ENCODE results near the gene TMEM135. TPM values are rescaled to one million over a fixed set of nuclear protein-coding genes. Genes with fewer than 3 reads are reported as not detected.

Gene TMEM135
- total RNA-seq, 2 experiments from 2014 or later: 21.8 to 24.8 TPM

DNA sequence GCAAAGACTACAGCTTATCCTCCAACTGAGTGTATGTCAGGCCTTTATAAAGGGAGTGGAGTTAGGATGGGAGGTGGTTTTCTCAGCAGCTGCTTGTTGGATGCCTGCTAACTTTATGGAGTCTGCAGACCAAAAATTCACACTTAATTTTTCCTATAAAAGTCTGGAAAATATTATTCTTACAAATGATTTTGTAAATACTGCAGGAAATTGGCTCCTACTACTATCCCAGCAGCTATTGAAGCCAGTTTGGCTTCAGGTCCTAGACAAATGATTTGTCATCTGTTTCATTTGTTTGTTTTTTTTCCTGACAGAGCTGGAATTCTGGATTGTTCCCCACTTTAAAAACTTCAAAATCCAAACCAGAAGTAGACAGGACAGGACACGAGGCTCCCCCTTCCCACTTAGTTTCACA is 292.5 kb downstream of the TMEM135 start:
- DNase-seq: no peak
- H3K27me3 Mint-ChIP-seq (ENCODE audit: low read depth): no peaks in the 10 kb centered on the region
- H3K4me1 Mint-ChIP-seq (ENCODE audit: low read depth): no peaks in the 10 kb centered on the region
- CTCF ChIA-PET: interaction anchor here (0.5 to 2.3 kb wide), 3 partner anchors 23 to 391 kb away, joined by 3 to 6 read pairs (median 3); no protein-coding TSS in a partner anchor
- peaks cover 19% of the 10 kb centered on the region for H3K36me3 Mint-ChIP-seq (ENCODE audit: low read depth)
- intact Hi-C loops (cut with micrococcal nuclease): no loop called here
- no peak overlapping the region for H3K4me3 Mint-ChIP-seq
- no peak overlapping the region for H3K27ac Mint-ChIP-seq
- peaks cover 6% of the 10 kb centered on the region for H3K9me3 Mint-ChIP-seq

DNA sequence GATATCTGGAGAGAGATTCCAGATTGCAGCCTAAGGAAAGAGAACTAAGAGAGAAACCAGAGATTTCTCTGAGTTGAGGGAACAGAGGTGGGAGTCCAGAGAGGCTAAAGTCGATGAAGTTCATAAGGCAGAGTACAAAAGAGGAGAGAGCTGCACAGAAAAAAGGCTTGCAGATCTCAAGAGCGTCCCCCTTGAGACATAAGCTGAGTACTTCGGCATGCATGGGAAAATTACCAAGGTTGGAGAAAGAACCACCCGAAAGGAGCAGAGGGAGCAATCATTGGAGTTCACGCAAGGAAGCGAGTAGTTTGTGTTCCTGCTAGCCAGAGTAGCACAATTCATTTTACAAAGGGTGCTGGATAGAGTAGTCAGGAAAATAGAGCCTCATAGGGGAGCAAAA is 293.5 kb downstream of the TMEM135 start:
- no peak overlapping the region for H3K4me3 Mint-ChIP-seq
- peaks cover 16% of the 10 kb centered on the region for H3K36me3 Mint-ChIP-seq (ENCODE audit: low read depth)
- no peak for DNase-seq
- H3K27me3 Mint-ChIP-seq (ENCODE audit: low read depth): no peaks in the 10 kb centered on the region
- CTCF ChIA-PET: interaction anchor here (2.3 kb wide), 1 partner anchor 90 kb away, joined by 6 read pairs; no protein-coding TSS in a partner anchor
- peaks cover 11% of the 10 kb centered on the region for H3K9me3 Mint-ChIP-seq
- H3K4me1 Mint-ChIP-seq (ENCODE audit: low read depth): no peaks in the 10 kb centered on the region
- no peak overlapping the region for H3K27ac Mint-ChIP-seq
- intact Hi-C loops (cut with micrococcal nuclease): no loop called here

DNA sequence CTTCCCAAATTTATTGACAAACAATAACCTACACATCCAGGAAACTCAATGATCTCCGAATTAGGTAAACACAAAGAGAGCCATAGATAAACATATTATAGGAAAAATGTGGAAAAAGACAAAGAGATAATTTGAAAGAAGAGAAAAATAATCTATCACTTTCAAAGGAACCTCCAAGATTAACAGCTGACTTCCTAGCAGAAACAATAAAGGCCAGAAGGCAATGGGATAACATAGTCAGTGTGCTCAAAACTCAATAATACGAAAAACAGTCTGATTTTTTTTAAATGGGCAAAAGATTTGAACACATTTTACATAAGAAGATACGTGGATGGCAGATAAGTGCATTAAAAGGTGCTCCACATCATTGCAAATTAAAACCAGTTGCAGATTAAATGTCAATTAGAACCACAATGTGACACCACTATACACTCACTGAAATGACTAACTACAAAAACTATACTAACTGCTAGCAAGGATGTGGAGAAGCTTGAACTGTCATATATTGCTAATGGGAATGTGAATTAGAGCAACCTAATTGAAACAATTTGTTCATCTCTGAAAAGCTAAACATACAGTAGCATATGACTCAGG is 300.4 kb downstream of the TMEM135 start:
- no peaks in the 10 kb centered on the region for H3K4me1 Mint-ChIP-seq (ENCODE audit: low read depth)
- CTCF ChIA-PET: interaction anchor here (1.0 to 1.2 kb wide), 2 partner anchors 15 to 83 kb away, joined by 3 to 4 read pairs; no protein-coding TSS in a partner anchor
- intact Hi-C loops (cut with micrococcal nuclease): no loop called here
- H3K9me3 Mint-ChIP-seq: peaks cover 27% of the 10 kb centered on the region
- no peak overlapping the region for H3K27ac Mint-ChIP-seq
- no peaks in the 10 kb centered on the region for H3K36me3 Mint-ChIP-seq (ENCODE audit: low read depth)
- DNase-seq: no peak
- H3K27me3 Mint-ChIP-seq (ENCODE audit: low read depth): no peaks in the 10 kb centered on the region
- H3K4me3 Mint-ChIP-seq: no peak overlapping the region

DNA sequence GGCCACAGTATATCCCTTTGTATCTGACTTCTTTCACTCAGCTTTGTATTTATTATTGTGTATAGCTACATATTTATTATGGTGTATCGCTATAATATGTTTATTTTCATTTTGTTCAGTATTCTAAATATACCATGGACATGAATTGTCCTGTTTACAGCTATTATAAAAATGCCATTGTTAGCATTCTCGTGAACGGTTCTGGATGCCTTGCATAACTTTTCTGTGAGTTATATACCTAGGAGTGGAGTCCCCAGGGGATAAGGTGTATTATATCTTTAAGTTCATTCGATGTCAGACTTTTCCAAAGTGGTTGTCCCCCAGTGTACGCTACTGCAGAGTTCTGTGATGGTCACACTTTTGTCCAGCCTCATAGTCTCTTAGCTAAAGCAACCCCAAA is 301.7 kb downstream of the TMEM135 start:
- H3K4me3 Mint-ChIP-seq: no peak overlapping the region
- no peak overlapping the region for H3K27ac Mint-ChIP-seq
- no peak for DNase-seq
- no peaks in the 10 kb centered on the region for H3K36me3 Mint-ChIP-seq (ENCODE audit: low read depth)
- no peaks in the 10 kb centered on the region for H3K27me3 Mint-ChIP-seq (ENCODE audit: low read depth)
- CTCF ChIA-PET: interaction anchor here (0.6 to 0.7 kb wide), 2 partner anchors 17 to 443 kb away, joined by 3 to 4 read pairs; no protein-coding TSS in a partner anchor
- peaks cover 25% of the 10 kb centered on the region for H3K9me3 Mint-ChIP-seq
- no peaks in the 10 kb centered on the region for H3K4me1 Mint-ChIP-seq (ENCODE audit: low read depth)
- intact Hi-C loops (cut with micrococcal nuclease): no loop called here

DNA sequence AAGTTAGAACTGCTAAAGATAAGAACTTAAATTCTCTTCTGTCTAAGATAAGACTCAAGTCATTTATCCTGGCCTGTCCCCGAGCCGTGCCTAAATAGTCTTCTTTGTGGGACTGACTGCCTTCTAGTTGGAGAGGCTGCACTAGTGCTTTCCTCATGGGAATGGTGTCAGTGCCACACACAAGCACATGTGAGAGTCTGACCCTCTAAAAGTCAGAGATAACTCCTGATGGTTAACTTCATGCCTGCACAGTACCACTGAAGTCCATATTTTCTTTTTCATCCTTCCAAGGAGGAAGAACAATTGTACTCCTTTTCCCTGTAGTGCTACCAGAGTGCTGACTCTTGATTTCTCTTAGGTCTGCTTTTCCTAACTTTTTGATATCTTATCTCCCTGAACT is 309.7 kb downstream of the TMEM135 start:
- H3K4me3 Mint-ChIP-seq: no peak overlapping the region
- CTCF ChIA-PET: no interaction called here

DNA sequence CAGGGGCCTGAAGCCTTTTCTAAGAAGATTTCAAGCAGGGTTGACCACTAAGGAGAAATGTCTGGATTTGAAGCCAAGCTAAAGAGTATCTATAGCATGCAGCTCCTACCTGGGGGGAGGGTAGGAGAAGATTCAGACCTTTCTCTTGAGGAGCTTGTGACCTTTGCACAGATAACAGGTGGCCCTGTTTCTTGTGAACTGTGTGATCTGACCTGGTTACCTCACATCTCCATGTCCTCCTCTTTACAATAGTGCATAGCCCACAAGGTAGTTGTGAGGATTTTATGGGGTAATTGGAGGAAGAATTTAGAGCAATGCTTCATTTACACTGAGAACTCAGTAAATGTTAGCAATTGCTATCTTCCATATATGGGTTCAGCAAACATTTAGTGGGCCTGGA is 310.1 kb downstream of the TMEM135 start:
- H3K9me3 Mint-ChIP-seq: no peaks in the 10 kb centered on the region
- no peaks in the 10 kb centered on the region for H3K36me3 Mint-ChIP-seq (ENCODE audit: low read depth)
- H3K4me1 Mint-ChIP-seq (ENCODE audit: low read depth): peaks cover 5% of the 10 kb centered on the region
- intact Hi-C loops (cut with micrococcal nuclease): no loop called here
- CTCF ChIA-PET: no interaction called here
- peaks cover 6% of the 10 kb centered on the region for H3K27me3 Mint-ChIP-seq (ENCODE audit: low read depth)
- H3K4me3 Mint-ChIP-seq: no peak overlapping the region
- no peak overlapping the region for H3K27ac Mint-ChIP-seq
- DNase-seq: no peak

More for the DNA sequence above, 309.7 kb downstream of the TMEM135 start:
- DNase-seq: no peak
- Mint-ChIP-seq H3K4me1 (ENCODE audit: low read depth) (peaks cover 2% of the 10 kb centered on the region), H3K27me3 (ENCODE audit: low read depth) (peaks cover 3% of the 10 kb centered on the region), H3K27ac (no peak overlapping the region), H3K36me3 (ENCODE audit: low read depth) (no peaks in the 10 kb centered on the region), H3K9me3 (no peaks in the 10 kb centered on the region)
- intact Hi-C loops (cut with micrococcal nuclease): no loop called here

DNA sequence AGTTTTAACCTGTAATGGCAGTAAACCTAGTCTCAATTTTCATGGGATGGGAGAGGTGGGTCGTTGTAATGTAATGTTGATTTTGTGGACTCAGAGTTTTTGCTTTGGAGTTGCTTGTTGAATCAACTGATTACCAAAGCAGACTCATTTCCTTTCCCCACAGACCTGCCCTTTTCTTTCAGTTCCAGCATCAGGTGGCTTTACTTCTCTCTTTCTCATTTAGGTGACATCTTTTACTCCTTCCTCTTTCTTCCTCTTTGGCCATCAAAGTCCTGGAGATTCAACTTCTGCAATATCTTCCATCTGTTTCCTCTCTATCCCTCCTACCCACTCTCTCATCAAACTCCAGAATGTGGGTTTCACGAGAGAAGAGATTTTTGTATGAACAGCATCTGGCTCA is 313.9 kb downstream of the TMEM135 start:
- Mint-ChIP-seq H3K27me3 (ENCODE audit: low read depth) (peaks cover 6% of the 10 kb centered on the region), H3K27ac (no peak overlapping the region), H3K9me3 (no peaks in the 10 kb centered on the region), H3K4me1 (ENCODE audit: low read depth) (peaks cover 10% of the 10 kb centered on the region), H3K4me3 (no peak overlapping the region), H3K36me3 (ENCODE audit: low read depth) (no peaks in the 10 kb centered on the region)
- no peak for DNase-seq
- CTCF ChIA-PET: interaction anchor here (3.0 to 4.5 kb wide), 2 partner anchors 68 to 69 kb away, joined by 19 to 110 read pairs; no protein-coding TSS in a partner anchor
- intact Hi-C loops (cut with micrococcal nuclease): loop anchor here (1.0 to 5.0 kb wide), 5 partner anchors 70 to 1536 kb away; no protein-coding TSS in a partner anchor

DNA sequence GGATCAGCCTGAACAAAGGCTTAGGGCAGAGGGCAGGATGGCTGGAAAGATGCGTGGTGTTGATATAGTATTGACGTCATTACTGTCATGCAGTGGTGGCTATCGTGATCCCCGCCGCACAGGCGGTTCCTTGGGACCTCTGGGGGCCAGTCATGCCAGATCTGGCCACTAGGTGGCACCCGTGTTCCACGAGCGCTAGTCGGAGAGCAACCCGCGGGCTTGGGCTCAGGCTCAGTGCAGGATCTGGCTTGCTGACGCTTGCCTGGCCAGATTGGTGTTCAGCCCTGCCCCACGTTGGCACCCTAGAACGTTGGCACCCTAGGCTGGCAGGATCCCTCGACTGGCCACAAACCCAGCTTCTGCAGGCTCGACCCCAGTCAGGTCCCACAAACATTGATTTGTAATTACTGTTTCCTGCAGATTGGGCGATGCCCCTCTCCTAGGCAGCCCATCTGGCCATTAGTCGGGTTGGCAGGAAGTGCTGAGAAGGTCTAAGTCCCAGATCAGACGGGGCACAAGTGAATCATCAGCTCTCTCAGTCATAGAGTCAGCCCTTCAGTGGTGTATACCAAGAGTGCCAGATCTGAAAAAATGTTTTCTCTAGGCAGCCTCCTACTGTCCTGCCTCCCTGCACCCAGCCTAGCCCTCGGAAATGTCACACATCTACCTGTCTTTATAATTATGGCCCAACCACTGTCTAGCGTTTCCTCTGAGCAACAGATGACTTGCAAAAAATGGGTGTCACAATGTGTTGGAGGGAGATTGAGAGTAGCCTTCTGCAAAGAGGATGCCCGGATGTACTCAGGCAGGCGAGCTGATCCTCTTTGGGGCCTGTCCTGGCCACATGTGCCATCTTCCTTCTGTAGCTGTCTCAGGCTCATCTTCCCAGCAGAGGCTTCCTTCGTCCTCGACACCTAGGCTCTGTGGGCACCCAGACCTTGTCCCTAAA is 315.3 kb downstream of the TMEM135 start:
- H3K27ac Mint-ChIP-seq: no peak overlapping the region
- no peaks in the 10 kb centered on the region for H3K36me3 Mint-ChIP-seq (ENCODE audit: low read depth)
- peak; percentile 89 for DNase-seq
- CTCF ChIA-PET: interaction anchor here (0.6 to 4.5 kb wide), 9 partner anchors 9 to 414 kb away, joined by 3 to 110 read pairs (median 3); no protein-coding TSS in a partner anchor
- H3K4me3 Mint-ChIP-seq: no peak overlapping the region
- H3K4me1 Mint-ChIP-seq (ENCODE audit: low read depth): peaks cover 10% of the 10 kb centered on the region
- H3K9me3 Mint-ChIP-seq: no peaks in the 10 kb centered on the region
- peaks cover 6% of the 10 kb centered on the region for H3K27me3 Mint-ChIP-seq (ENCODE audit: low read depth)
- intact Hi-C loops (cut with micrococcal nuclease): loop anchor here (1.0 to 5.0 kb wide), 5 partner anchors 68 to 1534 kb away; no protein-coding TSS in a partner anchor

DNA sequence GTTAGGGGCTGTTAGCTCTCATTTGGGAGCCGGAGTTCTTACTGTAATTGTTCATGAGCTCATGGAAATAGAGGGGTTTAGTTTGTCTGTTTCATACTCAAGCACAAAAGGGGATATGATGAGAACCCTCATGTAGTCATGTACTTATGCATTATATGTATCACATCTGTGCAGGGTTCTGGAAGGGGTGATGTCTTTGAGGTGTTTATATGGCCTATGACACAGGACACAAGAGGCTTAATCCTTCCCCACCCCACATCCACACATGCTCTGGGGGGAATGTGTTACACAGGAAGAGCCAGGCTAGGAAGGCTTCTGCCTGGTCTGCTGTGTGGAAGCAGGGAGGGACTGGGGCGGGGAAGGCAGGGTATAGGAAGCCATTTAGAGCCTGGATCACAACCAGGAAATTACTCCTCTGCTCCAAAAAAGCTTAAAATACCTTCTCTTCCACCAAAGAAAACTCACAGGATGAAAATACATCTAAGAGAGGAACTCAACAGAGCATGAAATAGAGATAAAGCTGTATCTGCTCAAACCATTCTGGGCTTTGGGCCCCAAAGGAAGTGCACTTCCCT is 316.1 kb downstream of the TMEM135 start:
- Mint-ChIP-seq H3K4me3 (no peak overlapping the region), H3K27ac (no peak overlapping the region), H3K36me3 (ENCODE audit: low read depth) (no peaks in the 10 kb centered on the region), H3K27me3 (ENCODE audit: low read depth) (peaks cover 6% of the 10 kb centered on the region), H3K9me3 (no peaks in the 10 kb centered on the region), H3K4me1 (ENCODE audit: low read depth) (peaks cover 10% of the 10 kb centered on the region)
- intact Hi-C loops (cut with micrococcal nuclease): loop anchor here (2.0 to 5.0 kb wide), 3 partner anchors 415 to 1533 kb away; no protein-coding TSS in a partner anchor
- DNase-seq: no peak
- CTCF ChIA-PET: interaction anchor here (0.6 to 4.5 kb wide), 10 partner anchors 8 to 415 kb away, joined by 3 to 110 read pairs (median 3); no protein-coding TSS in a partner anchor

DNA sequence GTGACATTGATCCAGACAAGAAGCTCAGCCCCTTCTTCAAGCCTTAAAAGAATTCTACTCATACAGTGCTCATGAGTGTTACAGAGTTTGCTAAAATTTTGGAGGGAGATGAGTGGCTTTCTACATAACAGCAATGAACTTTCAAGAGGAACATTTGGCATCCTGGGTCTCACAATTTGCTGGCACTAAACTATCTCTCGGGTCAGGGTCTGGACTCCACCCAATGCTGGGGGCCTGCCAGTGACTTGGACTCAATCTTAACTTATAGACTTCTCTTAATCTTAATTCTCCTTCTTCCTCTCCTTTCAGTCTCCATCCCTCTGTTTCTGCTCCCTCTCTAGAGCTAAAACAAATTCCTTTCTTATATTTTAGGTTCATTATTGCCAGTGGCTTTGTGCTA is 317.9 kb downstream of the TMEM135 start:
- H3K9me3 Mint-ChIP-seq: no peaks in the 10 kb centered on the region
- H3K36me3 Mint-ChIP-seq (ENCODE audit: low read depth): no peaks in the 10 kb centered on the region
- H3K4me3 Mint-ChIP-seq: no peak overlapping the region
- intact Hi-C loops (cut with micrococcal nuclease): no loop called here
- peaks cover 10% of the 10 kb centered on the region for H3K4me1 Mint-ChIP-seq (ENCODE audit: low read depth)
- H3K27ac Mint-ChIP-seq: no peak overlapping the region
- H3K27me3 Mint-ChIP-seq (ENCODE audit: low read depth): peaks cover 6% of the 10 kb centered on the region
- no peak for DNase-seq
- CTCF ChIA-PET: interaction anchor here (1.0 to 4.5 kb wide), 3 partner anchors 57 to 498 kb away, joined by 3 to 110 read pairs (median 3); no protein-coding TSS in a partner anchor

DNA sequence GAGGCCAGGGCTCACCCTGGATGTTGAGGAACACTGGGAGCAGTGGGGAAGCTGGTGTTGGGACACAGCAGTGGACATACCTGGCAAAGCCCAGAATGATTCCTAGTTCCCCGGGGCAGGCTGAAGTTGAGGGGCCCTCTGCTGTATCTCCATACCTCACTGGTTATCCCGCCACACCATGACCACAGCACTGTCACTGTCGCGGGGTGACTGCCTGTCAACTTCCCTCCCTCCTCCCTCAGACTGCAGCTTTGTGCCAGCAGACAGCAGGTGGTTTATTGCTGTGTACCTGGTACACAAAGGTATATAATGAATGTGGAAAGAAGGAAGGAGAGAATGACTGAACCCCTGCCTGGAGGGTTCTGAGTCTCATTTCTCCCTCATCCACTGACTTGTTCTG is 318.7 kb downstream of the TMEM135 start:
- DNase-seq: no peak
- intact Hi-C loops (cut with micrococcal nuclease): no loop called here
- no peak overlapping the region for H3K4me3 Mint-ChIP-seq
- H3K27ac Mint-ChIP-seq: no peak overlapping the region
- peaks cover 10% of the 10 kb centered on the region for H3K4me1 Mint-ChIP-seq (ENCODE audit: low read depth)
- no peaks in the 10 kb centered on the region for H3K36me3 Mint-ChIP-seq (ENCODE audit: low read depth)
- CTCF ChIA-PET: interaction anchor here (1.0 to 1.5 kb wide), 3 partner anchors 56 to 497 kb away, joined by 3 to 6 read pairs (median 3); no protein-coding TSS in a partner anchor
- peaks cover 6% of the 10 kb centered on the region for H3K27me3 Mint-ChIP-seq (ENCODE audit: low read depth)
- H3K9me3 Mint-ChIP-seq: no peaks in the 10 kb centered on the region

DNA sequence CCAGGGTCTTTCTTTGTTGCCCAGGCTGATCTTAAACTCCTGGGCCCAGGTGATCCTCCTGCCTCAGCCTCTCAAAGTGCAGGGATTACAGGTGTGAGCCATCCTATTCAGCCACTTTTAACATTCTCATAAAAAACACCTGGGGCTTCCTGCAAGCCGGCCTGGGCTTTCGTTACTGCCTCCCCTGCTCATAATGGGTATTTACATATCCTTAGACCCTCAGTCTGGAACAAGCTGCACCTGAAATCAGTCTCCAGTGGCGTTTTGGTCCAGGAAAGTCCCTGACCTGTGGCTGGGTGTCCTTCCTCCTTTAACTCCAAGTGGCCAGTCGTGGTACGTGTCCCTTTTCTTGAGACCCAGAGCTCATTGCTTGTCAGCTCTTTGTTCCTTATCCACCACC is 320.7 kb downstream of the TMEM135 start:
- DNase-seq: no peak
- H3K4me3 Mint-ChIP-seq: no peak overlapping the region
- CTCF ChIA-PET: no interaction called here
- intact Hi-C loops (cut with micrococcal nuclease): no loop called here
- no peaks in the 10 kb centered on the region for H3K27me3 Mint-ChIP-seq (ENCODE audit: low read depth)
- no peaks in the 10 kb centered on the region for H3K4me1 Mint-ChIP-seq (ENCODE audit: low read depth)
- H3K27ac Mint-ChIP-seq: no peak overlapping the region
- no peaks in the 10 kb centered on the region for H3K9me3 Mint-ChIP-seq
- no peaks in the 10 kb centered on the region for H3K36me3 Mint-ChIP-seq (ENCODE audit: low read depth)

All from activated naive CD4-positive, alpha-beta T cell treated with anti-CD3 and anti-CD28 coated beads for 36 hours (primary cell).